Fibroblast of the aortic adventitia (primary cell): ENCODE data around the gene PROM2. TPM values are rescaled to one million over a fixed set of nuclear protein-coding genes. Genes with fewer than 3 reads are reported as not detected.
A peak's percentile ranks its signal among the peaks of the same experiment; 100 is the strongest.

Source experiments
- DNase-seq: peaks from one replicate; pipeline ENCODE4 v3.0.0-alpha.2; 2010; ENCODE audit warnings: low read depth
- H3K4me3 ChIP-seq: 2 replicates; pipeline ENCODE4 v1.5.1; 2011; ENCODE audit warnings: low read depth, mild to moderate bottlenecking, control low read depth, low read length, moderate library complexity
- total RNA-seq: library from RNA; depleted of rRNA; stranded (reverse); fragments of >200 nt; gene quantifications from 2 replicates; pipeline ENCODE4 v1.2.3, GENCODE V29; 2012; ENCODE audit warnings: low replicate concordance
- TF ChIP-seq, protein P1 (sequence below): IDR thresholded peaks from 2 replicates; pipeline ENCODE4 v1.5.1; 2011; ENCODE audit warnings: mild to moderate bottlenecking, low read length, control low read depth, inconsistent platforms; ENCODE audit not compliant: insufficient read depth

Gene PROM2
- total RNA-seq, 1 donor: 0.18 TPM

DNA sequence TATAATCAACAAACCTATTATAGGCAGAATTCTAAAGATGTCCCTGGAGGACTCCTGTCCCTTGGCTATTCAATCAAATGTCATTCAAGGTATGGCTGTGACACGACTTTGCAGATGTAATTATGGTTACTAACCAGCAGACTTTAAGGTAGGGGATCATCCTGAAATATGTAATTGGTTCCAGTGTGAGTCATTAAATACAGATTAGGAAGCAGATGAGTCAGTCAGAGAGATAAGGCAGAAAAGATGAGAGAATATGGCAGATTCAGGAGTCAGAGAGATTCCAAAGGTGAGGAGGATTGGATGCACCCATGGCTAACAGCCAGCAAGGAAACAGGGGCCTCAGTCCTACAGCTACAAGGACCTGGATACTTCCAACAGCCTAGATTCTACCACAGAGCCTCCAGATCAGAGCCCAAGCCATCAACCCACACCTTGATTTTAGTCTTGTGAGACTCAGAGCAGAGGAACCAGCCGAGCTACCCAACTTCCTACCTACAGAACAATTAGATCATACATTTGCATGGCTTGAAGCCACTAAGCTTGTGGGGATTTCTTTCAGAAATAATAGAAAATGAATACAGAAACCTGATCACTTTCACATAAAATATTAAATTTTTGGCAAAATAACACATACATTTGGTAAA, 11.2 kb upstream of the PROM2 start:
- no peak overlapping the region for H3K4me3 ChIP-seq
- DNase-seq: no peak
- TF ChIP-seq, protein P1, sequence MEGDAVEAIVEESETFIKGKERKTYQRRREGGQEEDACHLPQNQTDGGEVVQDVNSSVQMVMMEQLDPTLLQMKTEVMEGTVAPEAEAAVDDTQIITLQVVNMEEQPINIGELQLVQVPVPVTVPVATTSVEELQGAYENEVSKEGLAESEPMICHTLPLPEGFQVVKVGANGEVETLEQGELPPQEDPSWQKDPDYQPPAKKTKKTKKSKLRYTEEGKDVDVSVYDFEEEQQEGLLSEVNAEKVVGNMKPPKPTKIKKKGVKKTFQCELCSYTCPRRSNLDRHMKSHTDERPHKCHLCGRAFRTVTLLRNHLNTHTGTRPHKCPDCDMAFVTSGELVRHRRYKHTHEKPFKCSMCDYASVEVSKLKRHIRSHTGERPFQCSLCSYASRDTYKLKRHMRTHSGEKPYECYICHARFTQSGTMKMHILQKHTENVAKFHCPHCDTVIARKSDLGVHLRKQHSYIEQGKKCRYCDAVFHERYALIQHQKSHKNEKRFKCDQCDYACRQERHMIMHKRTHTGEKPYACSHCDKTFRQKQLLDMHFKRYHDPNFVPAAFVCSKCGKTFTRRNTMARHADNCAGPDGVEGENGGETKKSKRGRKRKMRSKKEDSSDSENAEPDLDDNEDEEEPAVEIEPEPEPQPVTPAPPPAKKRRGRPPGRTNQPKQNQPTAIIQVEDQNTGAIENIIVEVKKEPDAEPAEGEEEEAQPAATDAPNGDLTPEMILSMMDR: no peak

DNA sequence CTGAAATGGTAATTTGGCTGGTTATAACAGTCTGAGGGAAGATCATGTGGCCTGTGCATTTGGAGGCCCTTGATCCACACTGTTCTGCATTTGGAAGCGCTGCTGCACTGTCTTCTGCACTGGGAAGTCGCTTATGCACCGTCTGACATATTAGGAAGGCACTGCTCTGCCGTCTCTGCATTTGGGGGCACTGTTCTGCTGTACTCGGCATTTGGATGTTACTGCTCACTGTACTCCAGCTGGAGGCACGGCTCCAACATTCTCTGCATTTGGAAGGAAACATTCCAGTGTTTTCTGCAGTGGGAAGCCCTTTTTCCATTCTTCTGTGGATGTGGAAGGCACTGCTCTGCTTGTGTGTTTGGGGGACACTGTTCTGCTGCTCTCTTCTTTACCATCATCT, 9.6 kb upstream of the PROM2 start:
- peak; percentile 2 for DNase-seq
- TF ChIP-seq, protein P1: no peak
- no peak overlapping the region for H3K4me3 ChIP-seq

DNA sequence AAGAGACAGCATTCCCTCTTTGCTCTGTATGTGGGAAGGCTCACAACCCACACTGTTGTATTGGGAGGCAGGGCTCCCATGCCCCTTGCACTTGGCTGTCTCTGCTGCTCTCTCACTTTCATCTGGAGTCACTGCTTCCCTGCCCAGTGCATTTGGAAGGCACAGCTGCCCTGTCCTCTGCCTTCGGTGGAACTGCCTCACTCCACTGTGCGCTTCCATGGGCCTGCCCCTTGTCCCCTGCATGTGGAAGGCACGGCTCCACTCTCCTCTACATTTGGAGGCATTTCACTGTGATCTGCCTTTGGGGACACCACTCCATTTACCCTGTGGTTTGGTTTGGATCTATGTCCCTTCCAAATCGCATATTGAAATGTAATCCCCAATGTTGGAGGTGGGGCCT, 9.1 kb upstream of the PROM2 start:
- no peak for DNase-seq
- TF ChIP-seq, protein P1: no peak
- no peak overlapping the region for H3K4me3 ChIP-seq

DNA sequence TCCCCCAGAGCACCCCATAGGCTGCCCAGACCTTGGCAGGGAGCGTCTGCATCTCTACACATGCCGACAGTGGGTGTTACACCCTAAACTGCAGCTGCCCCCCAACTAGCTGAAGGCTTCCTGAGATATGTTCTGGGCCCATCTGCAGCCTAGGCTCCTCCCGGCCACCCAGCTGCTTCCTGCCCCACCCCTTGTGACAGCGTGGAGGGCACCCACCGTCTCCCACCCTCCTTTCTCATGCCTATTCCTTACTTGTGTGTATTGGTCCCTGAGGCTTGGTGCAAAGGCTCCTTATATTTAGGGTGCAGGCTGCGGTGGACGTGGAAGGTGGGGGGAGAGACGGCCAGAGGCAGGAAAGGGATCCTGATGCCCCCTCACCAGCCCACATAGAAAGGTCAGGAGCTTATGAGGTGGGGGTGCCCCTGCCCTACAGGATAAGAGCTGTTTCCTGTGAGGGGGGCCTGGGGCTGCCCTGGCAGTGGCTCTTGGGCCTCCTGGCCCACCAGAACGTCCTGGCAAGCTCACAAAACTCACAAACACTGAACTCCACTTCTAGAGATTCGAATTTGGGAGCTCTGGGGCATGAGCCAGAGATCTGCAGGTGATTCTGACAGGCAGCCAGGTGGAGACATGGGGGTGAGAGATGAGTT, 7.3 kb upstream of the PROM2 start:
- DNase-seq: no peak
- TF ChIP-seq, protein P1: no peak
- H3K4me3 ChIP-seq: no peak overlapping the region

DNA sequence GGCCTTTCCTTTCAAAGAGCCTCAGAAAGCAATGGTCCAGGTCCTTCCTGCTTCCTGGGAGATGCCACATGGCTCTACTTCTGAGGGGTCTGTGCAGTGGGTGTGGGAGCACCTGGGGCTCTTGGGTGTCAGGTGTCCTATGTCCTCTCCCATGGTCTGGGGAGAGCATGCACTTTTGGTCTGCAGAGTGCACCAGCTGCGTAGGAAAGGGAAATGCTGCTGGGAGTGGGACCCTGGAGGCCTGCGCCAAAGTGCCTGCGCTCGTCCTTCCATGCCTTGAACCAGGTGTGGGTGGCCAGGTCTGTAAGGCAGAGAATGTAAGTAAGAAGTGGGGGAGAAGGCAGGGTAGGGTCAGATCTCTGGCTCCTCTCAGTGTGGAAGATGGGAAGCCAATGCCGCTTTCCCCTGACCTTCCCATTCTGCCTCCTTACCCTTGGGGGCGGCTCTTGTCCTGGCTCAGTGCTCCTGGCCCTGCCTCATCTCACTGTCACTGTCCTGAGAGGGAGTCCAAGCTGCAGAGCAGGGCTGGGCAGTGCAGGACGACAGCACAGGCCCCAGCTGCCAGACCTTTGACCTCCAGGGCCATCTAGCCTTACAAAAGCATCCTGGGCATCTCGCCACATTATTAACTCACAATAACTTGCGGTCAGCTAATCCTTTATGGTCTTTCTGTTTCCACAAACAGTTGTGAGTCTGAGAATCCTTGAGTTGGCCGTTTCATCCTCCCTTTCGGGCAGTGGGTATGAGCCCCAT, 6.6 kb upstream of the PROM2 start:
- H3K4me3 ChIP-seq: no peak overlapping the region
- TF ChIP-seq, protein P1: no peak
- DNase-seq: peak; percentile 5

DNA sequence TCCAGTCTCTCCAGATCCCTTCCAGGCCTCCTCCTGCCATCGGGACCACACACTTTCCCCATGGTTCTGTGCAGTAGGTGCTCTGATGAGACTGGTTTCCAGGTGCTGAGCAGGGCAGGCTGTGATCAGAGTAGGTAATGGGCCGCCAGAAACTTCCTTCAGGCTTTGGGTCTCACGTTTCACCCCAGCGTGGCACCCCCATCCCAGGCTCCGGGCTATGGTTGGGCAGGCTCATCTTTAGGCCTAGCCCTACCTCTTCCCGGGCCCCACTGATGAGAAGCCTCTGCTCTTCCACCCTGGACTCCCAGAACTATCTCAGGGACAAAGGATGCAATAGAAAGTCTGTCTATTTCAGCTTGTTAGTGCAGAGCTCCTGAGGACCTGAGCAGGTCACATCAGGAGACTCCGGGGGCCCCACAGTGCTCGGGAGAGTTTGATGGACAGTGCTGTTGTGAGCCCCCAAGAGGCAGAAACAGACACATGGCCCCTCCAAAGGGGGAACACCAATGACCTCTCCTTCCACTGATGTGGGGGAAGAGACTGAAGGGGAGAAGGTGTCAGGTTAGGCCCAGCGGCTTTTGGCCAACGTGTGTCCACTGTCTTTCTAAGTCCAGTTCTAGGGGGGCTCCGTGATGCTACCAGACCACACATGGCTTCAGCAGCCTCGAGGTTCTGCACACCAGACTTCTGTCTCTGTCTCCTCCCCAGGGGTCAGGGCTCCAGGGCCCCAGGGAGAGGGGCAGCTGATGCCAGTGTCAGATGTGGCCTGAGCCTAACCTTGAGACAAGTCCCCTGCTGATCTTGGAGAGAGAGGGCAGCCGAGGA, 5.8 kb upstream of the PROM2 start:
- DNase-seq: no peak
- H3K4me3 ChIP-seq: no peak overlapping the region

More for the DNA sequence above, 5.8 kb upstream of the PROM2 start:
- TF ChIP-seq, protein P1: no peak
